OCI-M2 (cell line): Measurements from ENCODE around the gene TMIGD1.
"Not testable (repeated sequence)": the region's sequence is repeated elsewhere in the genome, so short reads cannot be mapped to it uniquely, and the experiment has no call there.

Source experiments
- DNase-seq: peaks from one replicate; lab custom pipeline; 2025; ENCODE audit not compliant: unreplicated experiment; lab: John Stamatoyannopoulos, UW

Gene TMIGD1

DNA sequence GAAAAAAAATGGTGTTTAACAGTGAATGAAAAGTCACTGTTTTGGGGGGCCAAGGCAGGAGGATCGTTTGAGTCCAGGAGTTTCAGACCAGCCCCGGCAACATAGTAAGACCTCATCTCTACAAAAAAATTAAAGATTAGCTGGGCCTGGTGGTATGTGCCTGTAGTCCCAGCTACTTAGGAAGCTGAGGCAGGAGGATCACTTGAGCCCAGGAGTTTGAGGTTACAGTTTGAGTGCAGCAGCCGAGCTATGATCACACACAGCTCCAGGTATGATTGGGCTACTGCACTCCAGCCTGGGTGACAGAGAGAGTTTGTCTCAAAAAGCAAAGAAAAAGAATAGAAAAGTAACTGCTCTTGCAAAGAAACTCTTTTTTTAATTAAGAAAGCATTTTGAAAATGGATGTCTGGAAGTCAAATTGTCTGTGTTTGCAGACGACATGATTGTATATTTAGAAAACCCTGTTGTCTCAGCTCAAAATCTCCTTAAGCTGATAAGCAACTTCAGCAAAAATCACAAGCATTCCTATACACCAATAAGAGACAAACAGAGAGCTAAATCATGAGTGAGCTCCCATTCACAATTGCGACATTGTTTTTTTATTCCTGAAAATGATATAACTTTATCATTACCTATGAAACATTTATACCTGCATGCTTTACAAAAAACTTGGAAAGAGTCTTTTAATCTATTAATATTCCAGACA is 24.4 kb upstream of the TMIGD1 start:
- DNase-seq: no peak

GRCh38 chr17:30357476-30357875 is 23.6 kb upstream of the TMIGD1 start:
- DNase-seq: no peak

DNA sequence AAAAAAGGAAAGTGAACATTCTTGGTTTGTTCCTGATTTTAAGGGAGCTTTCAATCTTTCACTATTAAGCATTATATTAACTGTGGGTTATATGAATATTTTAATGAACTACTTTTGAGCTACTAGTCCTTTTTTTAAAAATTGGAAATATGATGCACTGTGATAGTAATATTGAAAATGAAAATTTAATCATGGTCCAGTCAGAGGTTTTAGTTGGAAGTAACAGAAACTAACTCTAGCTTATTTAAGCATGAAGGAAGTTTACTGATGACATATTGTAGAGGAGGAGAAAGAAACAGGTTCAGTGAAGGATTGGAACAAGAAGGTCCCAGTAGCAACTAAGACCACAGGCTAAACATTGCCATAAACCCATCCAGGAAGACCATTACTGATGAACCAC is 20.8 kb upstream of the TMIGD1 start:
- DNase-seq: no peak

- no peak for DNase-seq
Measured at GRCh38 chr17:30352240-30352814, 18.5 kb upstream of the TMIGD1 start.

DNA sequence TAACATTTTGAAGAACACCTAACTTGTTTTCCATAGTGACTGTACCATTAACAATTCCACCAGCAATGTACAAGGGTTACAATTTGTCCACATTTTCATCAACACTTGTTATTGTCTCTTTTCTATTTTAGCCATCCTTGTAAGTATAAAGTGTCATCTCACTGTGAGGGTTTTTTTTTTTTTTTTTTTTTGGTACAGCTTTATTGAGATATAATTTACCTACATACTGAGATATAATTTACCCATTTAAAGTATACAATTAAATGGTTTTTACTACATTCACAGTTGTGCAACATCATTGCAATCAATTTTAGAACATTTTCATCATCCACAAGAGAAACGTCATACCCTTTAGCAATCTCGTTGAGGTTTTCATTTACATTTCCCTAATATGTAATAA is 17.9 kb upstream of the TMIGD1 start:
- no peak for DNase-seq

DNA sequence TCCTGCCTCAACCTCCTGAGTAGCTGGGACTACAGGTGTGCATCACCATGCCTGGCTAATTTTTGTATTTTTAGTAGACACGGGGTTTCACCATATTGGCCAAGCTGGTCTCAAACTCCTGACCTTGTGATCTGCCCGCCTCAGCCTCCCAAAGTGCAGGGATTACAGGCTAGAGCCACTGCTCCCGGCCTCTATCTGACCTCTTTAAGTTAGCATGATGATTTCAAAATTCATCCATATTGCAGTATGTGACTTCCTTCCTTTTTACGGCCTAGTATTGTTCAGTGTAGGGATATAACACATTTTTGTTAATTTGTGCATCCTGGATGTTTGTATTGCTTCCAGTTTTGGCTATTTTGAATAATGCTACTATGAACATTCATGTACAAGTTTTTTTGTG is 17.4 kb upstream of the TMIGD1 start:
- not testable (repeated sequence) for DNase-seq

GRCh38 chr17:30349252-30349651 is 15.4 kb upstream of the TMIGD1 start:
- DNase-seq: no peak

GRCh38 chr17:30347488-30347887 is 13.6 kb upstream of the TMIGD1 start:
- DNase-seq: no peak

- DNase-seq: no peak
Measured at GRCh38 chr17:30346221-30346795, 12.5 kb upstream of the TMIGD1 start.

DNA sequence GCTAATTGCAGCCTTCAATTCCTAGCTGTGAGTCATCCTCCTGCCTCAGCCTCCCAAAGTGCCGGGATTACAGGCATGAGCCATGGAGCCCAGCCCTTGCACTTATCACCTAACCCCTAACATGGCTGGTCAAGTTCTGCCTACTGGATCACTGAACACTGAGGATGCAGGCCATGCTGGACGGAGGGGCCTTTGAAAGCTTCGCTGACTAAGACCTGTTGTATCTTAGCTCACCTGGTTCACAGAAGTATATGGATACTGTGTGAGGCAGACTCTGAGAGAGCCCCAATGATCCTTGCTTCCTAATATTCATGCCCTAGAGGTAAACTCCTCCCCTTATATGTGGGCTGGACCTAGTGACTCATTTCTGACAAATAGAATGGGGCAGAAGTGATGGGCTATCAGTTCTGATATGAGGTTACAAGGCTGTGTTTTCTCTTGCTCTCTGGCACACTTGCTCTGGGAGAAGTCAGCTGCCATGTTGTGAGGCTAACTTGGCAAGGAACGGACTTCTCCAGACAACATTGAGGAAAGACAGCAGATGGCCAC is 11.7 kb upstream of the TMIGD1 start:
- DNase-seq: no peak

GRCh38 chr17:30345089-30345433 is 11.2 kb upstream of the TMIGD1 start:
- DNase-seq: no peak

DNA sequence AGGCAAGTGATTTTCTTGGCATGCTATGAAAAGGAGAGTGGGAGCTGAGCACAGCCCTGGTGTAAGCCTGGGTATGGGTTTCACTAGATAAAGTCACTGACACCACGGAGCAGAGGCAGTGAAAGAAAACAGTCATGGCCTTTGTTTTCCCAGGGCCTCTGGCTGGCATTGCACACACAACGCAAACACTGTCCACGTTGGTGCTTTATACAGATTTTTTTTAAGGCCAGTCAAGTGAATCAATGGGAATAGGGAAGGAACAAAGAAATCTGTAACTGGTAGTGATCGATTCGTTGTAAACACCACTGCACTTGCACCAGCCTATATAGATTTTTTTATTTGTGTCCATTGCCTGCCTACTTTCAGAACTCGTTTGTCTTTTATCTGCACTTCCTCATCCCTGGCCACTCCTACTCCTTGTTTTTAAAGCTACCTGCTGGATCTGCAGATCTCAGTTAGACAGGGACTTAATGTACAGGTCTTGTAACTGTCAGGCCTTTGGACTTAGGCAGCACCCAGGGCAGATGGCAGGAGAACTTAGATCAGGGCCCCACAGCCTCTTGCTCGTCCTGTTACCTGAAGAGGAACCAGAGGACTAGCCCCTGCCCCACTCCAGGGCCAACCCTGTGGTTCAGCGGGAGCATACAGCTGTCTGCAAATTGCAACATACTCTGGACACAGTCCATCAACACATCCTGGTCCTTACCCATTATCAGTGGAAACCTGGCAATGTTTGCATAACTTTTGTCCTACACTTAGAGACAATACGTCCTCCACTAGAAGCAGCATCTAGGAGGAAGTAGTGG is 10.6 kb upstream of the TMIGD1 start:
- no peak for DNase-seq

DNA sequence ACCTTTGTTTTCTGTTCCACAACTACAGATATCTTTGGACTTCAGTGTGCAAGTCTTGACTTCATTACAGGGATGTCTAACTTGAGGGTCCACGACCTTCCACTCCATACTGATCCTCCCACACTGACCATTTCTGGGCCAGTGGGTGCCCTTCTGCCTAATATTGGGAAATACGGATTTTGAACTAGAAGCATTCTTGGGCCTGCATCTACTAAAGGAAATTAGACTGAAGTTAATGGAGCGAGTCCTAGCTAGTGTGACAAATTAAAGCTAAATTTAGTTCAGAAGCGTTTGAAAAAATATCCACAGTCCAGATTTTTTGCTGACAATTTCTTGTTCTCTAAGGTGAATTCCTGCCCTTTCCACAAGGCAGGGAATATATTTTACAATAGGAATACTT is 9.9 kb upstream of the TMIGD1 start:
- no peak for DNase-seq

- DNase-seq: not testable (repeated sequence)
Measured at GRCh38 chr17:30343244-30343643, 9.4 kb upstream of the TMIGD1 start.

- no peak for DNase-seq
Measured at GRCh38 chr17:30341703-30342249, 7.9 kb upstream of the TMIGD1 start.

DNA sequence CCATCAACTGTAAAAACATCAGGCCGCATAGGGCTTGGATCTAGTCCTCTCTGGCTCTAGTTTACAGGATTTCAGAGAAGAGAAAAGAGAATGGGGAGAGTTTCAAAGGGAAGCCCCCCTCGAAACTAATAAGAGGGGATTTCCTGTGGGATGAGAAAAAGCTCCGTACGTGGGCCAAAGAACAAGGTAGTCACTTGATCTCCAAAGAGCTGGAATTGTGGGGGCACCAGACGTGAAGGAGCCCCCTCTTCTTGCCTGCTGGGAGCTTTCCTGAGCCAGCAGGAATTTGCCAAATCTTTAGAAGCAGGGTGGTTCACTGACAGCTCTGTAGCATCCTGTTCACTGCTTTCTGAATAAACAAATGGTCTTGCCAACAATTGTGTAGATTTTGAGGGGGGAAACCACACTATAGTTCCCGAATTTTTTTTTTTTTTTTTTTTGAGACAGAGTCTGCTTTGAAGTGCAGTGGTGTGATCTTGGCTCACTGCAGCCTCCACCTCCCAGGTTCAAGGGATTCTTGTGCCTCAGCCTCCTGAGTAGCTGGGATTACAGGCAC is 7.0 kb upstream of the TMIGD1 start:
- DNase-seq: no peak

DNA sequence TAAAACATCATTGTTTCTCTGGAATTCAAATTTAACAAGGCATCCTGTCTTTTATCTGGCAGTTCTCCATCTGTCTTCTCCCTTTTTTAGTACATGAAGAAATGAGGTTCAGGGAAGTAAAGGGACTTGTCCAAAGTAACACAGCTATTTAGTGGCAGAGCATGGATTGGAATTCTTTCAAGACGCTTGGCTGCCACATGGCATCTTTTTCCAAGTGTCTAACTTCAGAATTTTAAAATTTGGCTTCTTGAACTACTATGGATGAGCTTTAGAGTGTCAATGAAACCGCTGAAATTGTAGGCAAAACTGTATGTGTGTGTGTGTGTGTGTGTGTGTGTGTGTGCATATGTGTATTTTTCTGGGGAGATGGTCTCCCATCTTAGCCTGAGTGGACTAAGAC is 5.2 kb upstream of the TMIGD1 start:
- no peak for DNase-seq

GRCh38 chr17:30337393-30337999 is 3.6 kb upstream of the TMIGD1 start:
- no peak for DNase-seq

DNA sequence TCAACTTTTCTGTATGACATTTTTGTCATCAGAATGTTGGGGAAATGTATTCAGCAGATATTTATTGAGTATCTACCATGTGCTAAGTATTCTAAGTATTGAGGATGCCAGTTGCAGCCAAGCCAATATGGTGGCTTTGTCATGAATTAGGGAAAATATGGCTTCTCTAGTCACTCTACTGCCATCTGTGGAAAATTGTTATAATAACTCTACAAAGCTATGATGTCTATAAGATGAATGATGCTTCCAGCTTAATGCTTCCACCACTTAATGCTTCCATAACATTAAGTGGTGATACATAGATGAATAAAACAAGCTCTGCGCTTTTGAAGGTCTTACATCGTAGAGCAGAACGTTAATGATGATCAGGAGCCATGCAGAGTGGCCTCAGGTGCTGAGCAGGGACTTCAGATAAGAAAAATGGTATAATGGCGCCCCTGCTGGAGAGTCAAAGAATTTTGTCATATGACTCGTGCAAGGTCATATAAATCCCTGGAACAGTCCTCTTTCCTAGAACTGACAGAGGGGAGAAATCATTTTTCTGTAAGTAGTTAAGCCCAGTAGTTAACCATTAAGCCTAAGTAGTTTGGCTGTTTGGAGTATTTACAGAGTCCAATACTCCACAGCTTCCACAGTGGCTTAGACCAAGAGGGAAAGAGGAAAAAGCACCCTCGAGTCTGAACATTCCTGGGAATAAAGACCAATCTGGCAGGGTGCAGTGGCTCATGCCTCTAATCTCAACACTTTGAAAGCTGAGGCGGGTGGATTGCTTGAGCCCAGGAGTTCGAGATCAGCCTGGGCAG is 2.7 kb upstream of the TMIGD1 start:
- DNase-seq: no peak

- DNase-seq: no peak
Measured at GRCh38 chr17:30334421-30334820, 564 bp upstream of the TMIGD1 start.
